GM18517 (cell line): ENCODE data around the gene GPR137.

Experiments used
- ATAC-seq: cut with Tn5 transposase; IDR thresholded peaks from one replicate; pipeline ENCODE4 v1.9.1; 2021; ENCODE audit warnings: mild to moderate bottlenecking, moderate library complexity; ENCODE audit not compliant: unreplicated experiment

Gene GPR137

DNA sequence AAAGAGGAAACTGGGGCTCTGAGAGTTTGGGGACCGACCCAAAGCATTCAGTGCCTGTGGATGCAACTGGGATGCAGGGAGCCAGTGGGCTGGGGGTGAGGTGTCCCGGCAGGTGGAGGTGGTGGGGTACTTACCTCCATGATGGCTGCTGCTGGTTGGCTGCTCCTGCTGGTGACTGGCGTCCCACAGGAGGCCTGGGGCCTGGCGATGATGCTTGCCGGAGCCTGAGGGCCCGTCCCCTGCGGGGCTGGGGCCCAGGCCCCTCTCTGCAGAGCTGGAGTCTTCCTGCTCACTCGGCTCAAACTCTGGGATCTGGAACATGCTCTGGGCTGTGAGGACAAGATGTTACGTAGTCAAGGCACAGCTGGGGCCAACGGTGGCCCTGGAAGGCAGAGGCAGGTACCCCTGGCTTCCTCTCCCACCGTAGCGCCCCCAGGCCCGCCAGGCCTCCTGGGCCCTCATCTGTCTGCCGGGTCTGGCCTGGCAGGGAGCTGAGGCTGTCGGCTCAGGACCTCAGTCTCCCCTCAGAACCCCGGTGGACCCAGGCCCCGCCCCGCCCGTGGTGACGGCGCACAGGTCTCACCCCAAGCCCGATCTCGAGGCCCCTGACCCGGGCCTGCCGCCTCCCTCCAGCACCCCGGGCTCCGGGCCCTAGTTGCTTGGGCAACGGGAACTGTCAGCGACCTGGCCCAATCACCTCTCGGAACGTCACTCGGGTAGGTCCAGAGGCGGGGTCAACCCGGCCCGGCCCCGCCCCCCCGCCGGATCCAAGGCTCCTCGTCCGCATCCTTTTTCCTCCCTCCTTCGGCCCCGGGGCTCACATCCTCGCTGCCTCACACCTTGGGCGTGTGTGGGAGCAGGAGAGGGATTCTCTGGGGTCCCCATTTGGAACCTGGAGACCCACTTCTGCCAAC is 1.3 kb upstream of the GPR137 start, which contains the start of gene BAD:
BAD (minus strand) TSS at position 618 of the 914 bp plus-strand sequence; CDS start at position 321, 297 bp downstream.
- peak; percentile 55 for ATAC-seq

DNA sequence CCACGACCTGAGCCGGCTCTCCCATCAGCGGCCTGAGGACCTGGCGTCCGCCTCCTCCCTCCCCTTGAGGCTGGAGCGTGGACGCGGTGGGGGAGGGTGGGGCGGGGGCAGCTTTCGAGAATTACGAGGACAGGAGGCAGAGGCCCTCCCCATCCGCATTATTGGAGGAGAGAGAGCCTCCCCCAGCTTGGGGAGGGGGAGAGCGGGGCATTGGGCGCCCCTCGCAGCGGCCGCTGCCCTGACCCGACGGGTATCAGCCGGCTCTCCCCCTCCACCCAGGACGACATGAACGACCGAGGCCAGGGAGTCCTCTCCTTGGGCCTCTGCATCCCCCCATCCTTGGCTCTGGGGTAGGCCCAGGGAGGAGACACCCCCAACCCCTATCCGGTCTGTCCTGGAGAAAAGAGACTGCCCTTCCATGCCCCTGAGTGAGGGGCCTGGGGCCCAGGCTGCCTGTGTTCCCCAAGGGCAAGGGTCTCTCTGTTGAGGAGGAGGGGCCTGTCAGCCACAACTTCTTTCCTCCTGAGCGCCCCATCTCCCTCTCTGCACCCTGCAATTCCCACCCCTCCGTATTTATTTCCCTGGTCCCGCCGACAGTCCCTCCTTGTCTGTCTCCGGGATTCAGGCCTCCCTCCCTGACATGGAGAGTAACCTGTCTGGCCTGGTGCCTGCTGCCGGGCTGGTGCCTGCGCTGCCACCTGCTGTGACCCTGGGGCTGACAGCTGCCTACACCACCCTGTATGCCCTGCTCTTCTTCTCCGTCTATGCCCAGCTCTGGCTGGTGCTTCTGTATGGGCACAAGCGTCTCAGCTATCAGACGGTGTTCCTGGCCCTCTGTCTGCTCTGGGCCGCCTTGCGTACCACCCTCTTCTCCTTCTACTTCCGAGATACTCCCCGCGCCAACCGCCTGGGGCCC is 495 bp downstream of the GPR137 start:
- ATAC-seq = no peak

GRCh38 chr11:64286801-64287159 is 1.1 kb downstream of the GPR137 start:
- no peak for ATAC-seq

DNA sequence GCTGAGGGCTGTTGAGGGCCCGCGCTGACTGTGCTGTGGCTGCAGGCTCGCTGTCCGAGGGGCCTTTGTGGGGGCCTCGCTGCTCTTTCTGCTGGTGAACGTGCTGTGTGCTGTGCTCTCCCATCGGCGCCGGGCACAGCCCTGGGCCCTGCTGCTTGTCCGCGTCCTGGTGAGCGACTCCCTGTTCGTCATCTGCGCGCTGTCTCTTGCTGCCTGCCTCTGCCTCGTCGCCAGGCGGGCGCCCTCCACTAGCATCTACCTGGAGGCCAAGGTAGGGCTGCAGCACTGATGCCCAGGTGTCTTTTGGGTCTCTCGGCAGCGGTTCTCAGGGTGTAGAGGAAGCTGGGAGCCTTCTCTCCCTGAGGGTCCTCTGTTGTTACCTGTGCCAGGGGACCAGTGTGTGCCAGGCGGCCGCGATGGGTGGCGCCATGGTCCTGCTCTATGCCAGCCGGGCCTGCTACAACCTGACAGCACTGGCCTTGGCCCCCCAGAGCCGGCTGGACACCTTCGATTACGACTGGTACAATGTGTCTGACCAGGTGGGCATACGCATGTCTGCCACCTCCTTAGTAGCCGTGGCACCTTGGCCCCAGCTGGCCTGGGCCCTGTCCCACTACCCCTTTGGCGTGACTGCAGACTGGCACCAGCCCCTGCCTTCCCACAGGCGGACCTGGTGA is 2.2 kb downstream of the GPR137 start:
- no peak for ATAC-seq

DNA sequence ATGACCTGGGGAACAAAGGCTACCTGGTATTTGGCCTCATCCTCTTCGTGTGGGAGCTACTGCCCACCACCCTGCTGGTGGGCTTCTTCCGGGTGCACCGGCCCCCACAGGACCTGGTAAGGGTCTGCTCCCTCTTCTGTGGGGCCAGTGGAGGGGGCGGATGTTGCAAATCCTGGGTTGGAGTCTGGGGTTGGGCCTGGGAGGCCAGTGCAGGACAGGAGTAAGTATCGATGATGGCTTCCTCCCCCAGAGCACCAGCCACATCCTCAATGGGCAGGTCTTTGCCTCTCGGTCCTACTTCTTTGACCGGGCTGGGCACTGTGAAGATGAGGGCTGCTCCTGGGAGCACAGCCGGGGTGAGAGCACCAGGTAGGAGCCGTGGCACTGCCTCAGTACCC is 2.7 kb downstream of the GPR137 start:
- no peak for ATAC-seq

DNA sequence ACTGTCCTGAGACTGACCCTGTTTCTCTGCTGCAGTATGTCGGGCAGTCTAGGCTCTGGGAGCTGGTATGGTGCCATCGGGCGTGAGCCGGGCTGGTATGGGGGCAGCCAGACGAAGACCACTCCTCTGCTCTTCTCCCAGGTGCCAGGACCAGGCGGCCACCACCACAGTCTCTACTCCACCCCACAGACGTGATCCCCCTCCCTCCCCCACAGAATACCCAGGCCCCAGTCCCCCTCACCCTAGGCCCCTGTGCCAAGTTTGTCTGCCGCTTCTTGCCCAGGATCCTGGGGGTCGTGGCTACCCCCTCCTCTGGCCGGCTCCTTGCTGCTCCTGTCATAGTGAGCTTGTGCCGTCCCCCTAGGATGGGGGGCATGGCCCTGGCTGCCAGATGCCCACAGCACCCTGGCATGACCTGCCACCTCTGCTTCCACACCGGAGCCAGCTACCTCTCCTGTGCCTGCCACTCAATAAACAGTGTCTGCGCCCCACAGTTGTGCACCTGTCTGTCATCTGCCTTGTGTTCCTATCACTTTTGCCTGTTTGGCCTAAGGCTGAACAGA is 3.4 kb downstream of the GPR137 start:
- ATAC-seq = no peak

GRCh38 chr11:64290352-64291261 is 5.0 kb downstream of the GPR137 start:
- no peak for ATAC-seq

DNA sequence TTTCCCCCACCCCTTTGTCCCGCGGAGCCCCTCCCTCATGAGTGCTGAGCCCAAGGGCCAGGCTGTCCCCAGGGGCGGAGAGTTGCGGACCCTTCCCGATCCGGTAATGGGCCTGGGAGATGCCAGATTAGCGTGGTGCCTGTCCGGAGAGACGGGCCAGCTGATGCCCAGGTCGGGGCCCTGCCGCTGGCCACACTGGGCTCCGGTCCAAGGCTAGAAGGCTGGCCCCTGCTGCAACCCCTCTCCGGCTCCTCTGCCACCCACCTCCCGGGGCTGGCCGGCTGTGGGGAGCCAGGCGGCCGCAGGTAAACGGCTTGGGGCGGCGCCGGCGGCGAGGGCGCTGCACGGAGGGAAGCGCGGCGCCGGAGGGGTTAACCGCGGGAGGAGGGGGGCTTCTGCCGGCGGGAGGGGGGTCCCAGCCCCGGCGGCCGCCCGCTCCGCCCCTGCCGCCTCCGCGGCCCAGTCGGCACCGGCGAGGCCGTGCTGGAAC is 5.7 kb downstream of the GPR137 start, which contains the start of gene KCNK4:
KCNK4 (plus strand) TSS at position 41 of the 490 bp plus-strand sequence. CDS start 1,717 bp downstream, outside the sequence.
- no peak for ATAC-seq

GRCh38 chr11:64291752-64292459 is 6.3 kb downstream of the GPR137 start:
- ATAC-seq = no peak

DNA sequence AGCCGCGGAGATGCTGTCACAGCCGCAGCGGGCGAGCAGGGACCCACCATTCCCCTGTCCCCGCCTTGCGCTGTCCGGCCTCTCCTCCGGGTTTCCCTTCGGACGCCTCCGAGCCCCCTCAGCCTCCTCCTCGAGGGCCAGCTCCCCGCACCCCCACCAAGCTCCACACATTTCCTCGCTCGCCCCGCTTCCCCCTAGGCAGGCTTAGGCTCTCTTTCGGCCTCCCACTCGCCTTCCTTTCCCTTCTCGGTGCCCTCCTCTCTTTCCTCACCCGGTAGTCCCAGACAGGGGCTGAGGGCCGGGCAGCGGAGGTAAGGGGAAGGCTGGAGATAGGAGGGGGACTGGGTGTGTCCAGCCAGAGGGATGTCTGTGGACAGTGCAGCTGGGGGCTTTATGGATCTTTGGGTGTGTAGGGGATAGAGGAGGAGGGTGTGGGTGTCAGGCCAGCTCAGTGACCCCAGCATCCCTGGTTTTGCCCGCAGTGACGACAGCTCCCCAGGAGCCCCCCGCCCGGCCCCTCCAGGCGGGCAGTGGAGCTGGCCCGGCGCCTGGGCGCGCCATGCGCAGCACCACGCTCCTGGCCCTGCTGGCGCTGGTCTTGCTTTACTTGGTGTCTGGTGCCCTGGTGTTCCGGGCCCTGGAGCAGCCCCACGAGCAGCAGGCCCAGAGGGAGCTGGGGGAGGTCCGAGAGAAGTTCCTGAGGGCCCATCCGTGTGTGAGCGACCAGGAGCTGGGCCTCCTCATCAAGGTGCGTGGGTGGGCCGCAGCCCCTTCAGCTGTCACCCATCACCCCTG is 7.0 kb downstream of the GPR137 start:
- no peak for ATAC-seq

- ATAC-seq = no peak
These were observed 9.1 kb downstream of the GPR137 start for GRCh38 chr11:64294774-64295173.

DNA sequence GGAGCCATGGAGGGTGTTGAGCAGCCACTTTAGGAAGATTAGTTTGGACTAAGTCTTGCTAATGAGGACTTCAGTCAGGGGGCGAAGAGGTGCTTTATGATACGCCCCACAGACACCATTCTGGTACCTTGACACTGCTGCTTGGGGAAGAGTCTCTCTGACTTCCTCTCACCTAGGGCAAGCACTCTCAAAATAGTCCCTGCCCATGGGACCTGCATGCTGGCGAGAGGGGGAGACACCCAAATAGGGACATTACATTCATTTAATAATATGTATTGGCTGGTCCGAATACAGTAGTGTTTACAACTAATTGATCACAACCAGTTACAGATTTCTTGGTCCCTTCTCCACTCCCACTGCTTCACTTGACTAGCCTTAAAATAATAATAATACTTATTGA is 10.1 kb downstream of the GPR137 start:
- no peak for ATAC-seq

GRCh38 chr11:64296236-64296635 is 10.6 kb downstream of the GPR137 start:
- ATAC-seq = no peak

GRCh38 chr11:64296830-64297698 is 11.4 kb downstream of the GPR137 start:
- no peak for ATAC-seq

GRCh38 chr11:64297699-64298358 is 12.2 kb downstream of the GPR137 start:
- no peak for ATAC-seq
